ENCODE results near the gene TMEM107. TPM values are rescaled to one million over a fixed set of nuclear protein-coding genes. Genes with fewer than 3 reads are reported as not detected.
A peak's percentile ranks its signal among the peaks of the same experiment; 100 is the strongest.

The TMEM107 gene
- total RNA-seq, 1 donor from 2014 or later = 14.6 TPM

DNA sequence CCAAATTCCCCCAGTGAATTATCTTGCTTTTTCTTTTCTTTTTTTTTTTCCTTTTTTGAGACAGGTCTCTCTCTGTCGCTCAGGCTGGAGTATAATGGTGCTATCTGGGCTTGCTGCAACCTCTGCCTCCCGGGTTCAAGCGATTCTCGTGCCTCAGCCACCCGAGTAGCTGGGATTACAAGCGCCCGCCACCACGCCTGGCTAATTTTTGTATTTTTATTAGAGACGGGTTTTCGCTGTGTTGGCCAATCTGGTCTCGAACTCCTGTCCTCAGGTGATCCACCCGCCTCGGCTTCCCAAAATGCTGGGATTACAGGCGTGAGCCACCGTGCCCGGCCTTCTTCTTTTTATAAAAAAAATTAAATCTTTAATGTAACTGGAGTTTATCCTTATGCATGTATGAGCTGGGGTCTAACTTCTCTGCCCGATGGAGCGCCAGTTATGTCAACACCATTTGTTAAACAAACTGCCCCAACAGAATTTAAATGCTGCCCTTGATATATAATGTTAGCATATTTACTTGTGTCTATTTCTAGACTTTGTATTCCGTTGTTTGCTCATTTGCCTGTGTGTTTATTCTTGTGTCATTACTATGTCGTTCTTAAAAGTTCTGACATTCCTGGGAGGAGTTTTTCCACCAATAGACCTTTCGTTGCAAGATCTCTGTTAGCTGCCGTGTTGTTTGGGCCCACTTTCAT is 34.7 kb upstream of the TMEM107 start:
- no peak for TF ChIP-seq CTCF (IDR thresholded peaks at IDR 0.05; ENCODE audit: unreplicated experiment)
- peaks cover 26% of the 10 kb centered on the region for H3K4me1 Mint-ChIP-seq (ENCODE audit: unreplicated experiment)
- DNase-seq (ENCODE audit: low spot score) = no peak
- H3K36me3 Mint-ChIP-seq (ENCODE audit: low read depth, unreplicated experiment) = peaks cover 7% of the 10 kb centered on the region
- no peaks in the 10 kb centered on the region for H3K9me3 Mint-ChIP-seq (ENCODE audit: unreplicated experiment)
- peaks cover 2% of the 10 kb centered on the region for H3K27me3 Mint-ChIP-seq (ENCODE audit: unreplicated experiment)
- H3K4me3 Mint-ChIP-seq (ENCODE audit: unreplicated experiment) = peak overlapping the region; percentile 93
- H3K27ac Mint-ChIP-seq (ENCODE audit: unreplicated experiment) = peak overlapping the region; percentile 68

- Mint-ChIP-seq H3K9me3 (ENCODE audit: unreplicated experiment) (no peaks in the 10 kb centered on the region), H3K4me1 (ENCODE audit: unreplicated experiment) (peaks cover 26% of the 10 kb centered on the region), H3K4me3 (ENCODE audit: unreplicated experiment) (peak within 1 kb of the TSS; percentile 93), H3K27ac (ENCODE audit: unreplicated experiment) (peak within 1 kb of the TSS; percentile 68), H3K27me3 (ENCODE audit: unreplicated experiment) (peaks cover 2% of the 10 kb centered on the region), H3K36me3 (ENCODE audit: low read depth, unreplicated experiment) (peaks cover 10% of the 10 kb centered on the region)
- no peak for TF ChIP-seq CTCF (IDR thresholded peaks at IDR 0.05; ENCODE audit: unreplicated experiment)
- peak; percentile 94 for DNase-seq (ENCODE audit: low spot score)
Measured at GRCh38 chr17:8209907-8210760, 34.0 kb upstream of the TMEM107 start, which contains the start of gene AURKB. Gene AURKB (minus strand): TSS chr17:8210575. CDS start chr17:8210224, 351 bp downstream.

DNA sequence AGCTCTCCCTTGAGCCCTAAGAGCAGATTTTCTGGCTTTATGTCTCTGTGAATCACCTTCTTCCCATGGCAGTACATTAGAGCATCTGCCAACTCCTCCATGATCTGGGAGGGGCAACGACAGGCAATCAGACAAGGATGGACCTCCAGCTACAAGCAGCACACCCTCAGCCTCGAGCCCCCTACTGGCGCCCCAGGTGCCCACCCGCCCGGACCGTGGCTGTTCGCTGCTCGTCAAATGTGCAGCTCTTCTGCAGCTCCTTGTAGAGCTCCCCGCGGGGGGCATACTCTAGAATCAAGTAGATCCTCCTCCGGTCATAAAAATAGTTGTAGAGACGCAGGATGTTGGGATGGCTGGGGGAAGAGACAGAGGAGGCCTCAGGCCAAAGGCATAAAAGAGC is 30.4 kb upstream of the TMEM107 start:
- DNase-seq (ENCODE audit: low spot score) = no peak
- peaks cover 4% of the 10 kb centered on the region for H3K27me3 Mint-ChIP-seq (ENCODE audit: unreplicated experiment)
- peaks cover 11% of the 10 kb centered on the region for H3K36me3 Mint-ChIP-seq (ENCODE audit: low read depth, unreplicated experiment)
- peaks cover 26% of the 10 kb centered on the region for H3K4me1 Mint-ChIP-seq (ENCODE audit: unreplicated experiment)
- H3K9me3 Mint-ChIP-seq (ENCODE audit: unreplicated experiment) = no peaks in the 10 kb centered on the region
- no peak overlapping the region for H3K27ac Mint-ChIP-seq (ENCODE audit: unreplicated experiment)
- no peak overlapping the region for H3K4me3 Mint-ChIP-seq (ENCODE audit: unreplicated experiment)
- TF ChIP-seq CTCF (IDR thresholded peaks at IDR 0.05; ENCODE audit: unreplicated experiment) = no peak

GRCh38 chr17:8204761-8205555 is 28.8 kb upstream of the TMEM107 start:
- H3K9me3 Mint-ChIP-seq (ENCODE audit: unreplicated experiment) = no peaks in the 10 kb centered on the region
- no peak overlapping the region for H3K27ac Mint-ChIP-seq (ENCODE audit: unreplicated experiment)
- H3K4me3 Mint-ChIP-seq (ENCODE audit: unreplicated experiment) = no peak overlapping the region

More at GRCh38 chr17:8204761-8205555, 28.8 kb upstream of the TMEM107 start:
- Mint-ChIP-seq H3K36me3 (ENCODE audit: low read depth, unreplicated experiment) (peaks cover 13% of the 10 kb centered on the region), H3K27me3 (ENCODE audit: unreplicated experiment) (peaks cover 4% of the 10 kb centered on the region), H3K4me1 (ENCODE audit: unreplicated experiment) (peaks cover 16% of the 10 kb centered on the region)
- DNase-seq (ENCODE audit: low spot score) = no peak
- no peak for TF ChIP-seq CTCF (IDR thresholded peaks at IDR 0.05; ENCODE audit: unreplicated experiment)
